Medulla oblongata (tissue), 1 donor: ENCODE results near the gene ADAM12.
A peak's percentile ranks its signal among the peaks of the same experiment; 100 is the strongest.

Experiments used
- DNase-seq: peaks from one replicate; pipeline ENCODE4 v3.0.0-alpha.2; 2015; ENCODE audit errors: extremely low spot score

The ADAM12 gene

DNA sequence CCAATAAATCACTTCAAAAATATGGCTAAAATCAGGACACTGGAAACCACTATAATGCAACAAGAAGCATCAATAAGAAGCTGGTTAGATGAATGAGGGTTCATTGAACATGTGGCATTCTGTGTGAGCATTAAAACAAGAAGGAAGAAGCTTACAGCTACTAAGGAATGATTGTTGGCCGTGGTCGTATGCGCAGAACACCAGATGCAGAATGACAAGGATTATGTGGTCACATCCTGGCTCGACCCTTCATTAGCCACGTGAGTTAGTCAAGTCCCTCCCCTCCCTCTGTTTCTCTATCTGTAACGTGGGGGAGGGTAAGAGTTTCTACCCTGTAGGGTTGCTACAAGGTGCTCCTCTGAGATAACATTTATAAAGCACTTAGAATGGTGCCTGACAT, 174.3 kb downstream of the ADAM12 start:
- no peak for DNase-seq

DNA sequence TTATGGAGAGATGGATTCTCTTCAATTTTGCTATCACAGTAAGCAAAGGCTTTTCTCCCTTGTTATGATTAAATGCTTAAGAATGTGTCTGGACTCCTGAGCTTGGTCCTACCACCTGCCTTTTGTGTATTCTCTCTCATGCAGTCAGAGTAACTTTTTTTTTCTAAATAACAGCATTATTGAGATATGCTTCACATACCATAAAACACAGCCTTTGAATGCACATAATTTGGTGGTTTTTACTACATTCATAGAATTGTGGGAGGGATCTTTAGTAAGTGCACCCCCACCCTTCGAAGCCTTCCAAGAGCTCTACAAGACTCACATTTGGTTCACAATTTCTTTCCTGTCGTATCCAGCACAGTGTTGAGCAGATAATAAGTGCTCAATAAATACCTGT, 175.5 kb downstream of the ADAM12 start:
- no peak for DNase-seq

DNA sequence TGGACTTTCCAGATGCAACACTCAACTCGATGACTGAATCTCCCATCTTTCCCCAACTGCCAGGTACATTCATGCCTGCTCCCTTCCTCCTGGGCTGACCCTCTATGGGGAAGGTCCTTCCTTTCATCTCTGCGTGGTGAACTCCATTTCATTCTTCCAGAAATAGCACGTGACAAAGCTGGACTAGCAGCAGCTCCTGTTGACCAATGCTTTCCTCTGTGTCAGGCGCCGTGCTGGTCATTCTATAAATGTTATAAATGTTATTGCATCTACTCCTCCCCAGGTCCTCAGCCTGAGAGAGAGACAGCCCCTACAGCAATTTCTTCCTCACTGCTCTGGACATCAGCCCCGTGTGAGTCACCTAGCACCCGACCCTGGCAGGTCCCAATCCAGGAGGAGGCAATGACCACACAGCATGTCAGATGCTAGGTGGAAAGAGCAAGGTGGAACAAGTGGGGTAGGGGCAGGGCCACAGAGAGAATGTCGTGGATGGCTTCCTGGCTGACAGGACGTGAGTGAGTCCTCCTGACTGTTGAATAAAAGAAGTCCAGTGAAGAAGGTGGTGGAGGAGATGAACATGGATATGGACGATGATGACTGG, 178.1 kb downstream of the ADAM12 start:
- DNase-seq, result no peak

DNA sequence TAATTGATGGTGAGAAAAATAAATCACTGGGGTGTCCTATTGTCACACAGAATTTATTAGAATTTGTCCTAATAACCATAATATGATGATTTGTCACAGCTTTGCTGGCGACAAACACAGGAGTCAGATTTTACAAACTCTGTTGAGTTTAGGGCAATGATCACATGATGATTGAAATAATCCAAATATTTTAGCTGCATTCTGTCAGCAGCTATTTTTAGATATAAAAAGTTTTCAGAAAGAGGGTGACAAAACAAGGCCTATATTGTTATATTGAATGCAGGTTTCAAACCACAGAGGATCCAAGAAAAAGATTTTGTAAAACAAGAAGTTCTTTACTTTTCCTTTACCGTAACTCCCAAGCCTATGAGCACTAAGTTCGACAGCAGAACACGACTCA, 178.8 kb downstream of the ADAM12 start:
- no peak for DNase-seq

DNA sequence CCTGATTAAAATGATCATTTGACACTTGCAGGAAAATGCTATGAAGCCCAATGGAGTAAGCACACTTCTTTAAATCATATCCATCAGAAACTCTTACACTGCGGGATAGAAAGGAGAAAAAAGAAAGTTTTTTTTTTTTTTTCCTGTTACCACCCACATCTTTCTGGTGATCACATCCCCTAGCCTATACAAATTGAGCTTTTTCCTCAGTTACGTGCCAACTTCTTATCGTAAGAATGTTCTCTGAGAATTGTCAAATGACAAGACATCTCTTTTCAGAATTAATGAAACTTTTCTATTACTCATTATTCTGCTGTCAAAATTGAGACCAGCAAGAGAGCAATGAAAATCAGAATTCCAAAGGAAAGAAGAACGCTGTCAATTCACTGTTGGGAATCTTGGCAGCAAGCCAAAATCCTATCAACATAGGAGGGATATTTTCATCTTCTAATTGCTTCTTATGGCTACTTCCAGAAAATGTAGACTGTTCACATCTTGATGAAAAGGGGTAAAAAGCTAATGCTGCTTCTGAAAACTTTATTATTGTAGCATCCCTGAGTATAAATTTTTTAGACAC, 179.5 kb downstream of the ADAM12 start:
- peak; percentile 20 for DNase-seq

DNA sequence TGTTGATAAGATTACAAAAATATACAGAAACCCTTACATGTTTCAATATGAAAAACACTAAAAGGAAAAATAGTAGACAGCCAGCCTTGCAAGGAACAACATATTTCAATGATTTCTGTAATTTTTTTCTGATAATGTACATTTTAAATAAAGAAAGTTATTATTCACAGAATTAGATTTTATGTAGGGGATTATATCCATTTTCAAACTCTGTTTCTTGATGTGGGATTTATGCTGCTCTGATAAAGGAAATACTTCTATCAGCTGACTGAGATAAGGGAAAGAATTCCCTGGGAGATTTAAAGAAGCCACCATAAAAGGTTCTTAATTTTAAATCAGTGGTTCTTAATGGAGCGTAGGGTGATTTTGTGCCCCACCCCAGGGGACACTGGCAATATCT, 180.4 kb downstream of the ADAM12 start:
- no peak for DNase-seq

DNA sequence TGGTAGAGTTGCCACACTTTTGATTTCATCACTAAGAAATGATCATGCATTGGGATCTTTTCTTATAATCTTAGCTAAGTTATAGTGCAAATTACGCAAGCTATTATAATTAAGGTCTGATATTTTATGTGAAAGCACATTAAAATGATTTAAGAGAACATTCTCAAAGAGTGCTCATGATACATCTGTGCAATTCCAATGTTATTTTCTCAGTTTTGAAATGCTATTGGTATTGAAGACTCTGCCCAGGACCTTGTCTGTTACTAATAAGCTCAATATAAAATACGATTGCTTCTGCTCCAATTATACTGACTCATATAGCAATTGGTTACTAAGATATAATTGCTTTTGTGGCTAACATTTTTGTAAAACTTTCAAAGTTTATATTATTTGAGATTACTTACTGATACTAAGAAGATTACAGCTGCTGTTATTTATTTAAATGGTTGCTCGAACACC, 180.9 kb downstream of the ADAM12 start:
- no peak for DNase-seq

DNA sequence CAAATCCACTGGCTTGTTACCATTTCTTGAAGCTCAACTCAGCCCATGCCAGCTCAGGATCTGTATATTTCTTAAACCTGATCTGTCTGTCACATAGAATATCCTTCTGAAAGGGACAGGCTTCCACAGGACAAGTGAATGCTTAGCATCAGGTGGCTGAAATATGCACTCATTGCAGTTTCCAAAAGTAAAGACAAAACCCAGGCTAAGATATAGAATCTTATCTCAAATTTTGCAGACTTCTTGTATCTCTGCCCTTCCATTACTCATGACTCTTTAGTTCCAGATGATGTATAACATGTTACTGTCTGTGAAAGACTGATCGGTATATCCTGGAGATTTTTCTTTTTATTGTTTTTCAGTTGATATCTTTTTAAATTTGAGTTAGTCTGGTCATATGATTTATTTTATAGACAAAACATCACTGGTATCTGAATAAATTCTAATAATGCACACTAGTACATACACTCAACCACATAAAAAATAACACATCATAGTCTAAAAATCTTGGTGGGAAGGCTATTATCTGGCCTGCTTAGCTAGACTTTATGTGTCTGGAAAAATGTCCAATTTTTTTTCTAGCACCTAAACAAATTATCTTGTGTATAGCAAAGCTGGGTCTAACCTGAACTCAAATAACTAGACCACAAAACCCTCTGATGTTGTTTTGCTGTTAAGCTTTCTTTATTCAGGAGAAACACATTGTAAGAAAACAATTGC, 182.6 kb downstream of the ADAM12 start:
- DNase-seq, result no peak

DNA sequence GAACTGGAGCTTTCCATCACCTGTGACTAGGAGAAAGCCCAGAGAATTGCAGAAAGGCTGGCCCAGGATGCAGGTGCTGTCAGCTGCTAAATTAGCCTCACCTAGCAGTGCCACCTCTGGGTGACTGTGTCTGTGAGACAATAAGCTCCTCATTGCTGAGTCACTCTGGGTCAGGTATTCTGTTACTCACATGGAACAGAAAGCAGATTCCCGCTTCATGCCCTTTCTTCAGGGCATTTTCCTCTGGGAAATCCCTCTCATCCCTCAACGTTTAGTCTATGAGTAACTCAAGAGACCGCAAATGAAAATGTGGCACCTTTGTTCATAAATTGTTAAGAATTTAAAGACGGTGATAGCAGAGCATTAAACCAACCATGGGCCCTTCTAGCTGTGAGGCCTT, 184.0 kb downstream of the ADAM12 start:
- DNase-seq, result no peak

DNA sequence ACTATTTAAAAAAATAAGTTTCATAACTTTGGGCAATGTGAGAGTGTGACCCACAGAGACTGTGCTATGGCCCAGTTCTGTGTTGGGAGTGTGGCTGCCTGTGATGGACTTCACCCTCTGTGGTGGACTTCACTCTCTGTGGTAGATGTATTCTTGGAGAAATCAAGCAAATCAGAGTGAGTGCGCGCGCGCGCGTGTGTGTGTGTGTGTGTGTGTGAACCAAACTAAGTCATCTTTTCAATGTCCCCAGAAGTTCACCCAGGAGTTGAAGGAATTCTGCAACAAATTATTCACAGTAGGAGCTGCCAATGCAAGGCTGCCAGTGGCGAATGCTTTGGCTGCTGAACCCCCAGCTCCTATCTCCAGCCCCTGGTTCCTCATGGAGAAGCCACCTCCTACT, 184.5 kb downstream of the ADAM12 start:
- no peak for DNase-seq

DNA sequence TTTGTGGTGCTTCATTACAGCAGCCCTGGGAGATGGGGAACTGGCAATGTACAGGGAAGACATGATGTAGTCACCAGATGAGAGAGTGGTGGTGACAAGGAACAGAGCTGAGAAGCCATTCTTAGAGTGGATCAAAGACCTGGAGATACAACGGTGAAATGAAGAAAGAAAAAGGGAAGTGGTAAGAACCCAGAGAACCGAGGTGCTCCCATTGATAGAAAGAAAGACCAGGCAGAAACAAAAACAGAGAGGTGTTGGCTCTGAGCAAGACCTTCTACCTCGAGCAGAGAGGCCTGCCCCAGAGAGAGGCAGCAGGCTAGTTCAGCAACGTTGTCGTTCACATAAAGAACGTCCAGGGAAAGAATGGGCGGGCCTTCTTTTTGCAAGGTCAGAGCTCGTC, 186.7 kb downstream of the ADAM12 start:
- no peak for DNase-seq

DNA sequence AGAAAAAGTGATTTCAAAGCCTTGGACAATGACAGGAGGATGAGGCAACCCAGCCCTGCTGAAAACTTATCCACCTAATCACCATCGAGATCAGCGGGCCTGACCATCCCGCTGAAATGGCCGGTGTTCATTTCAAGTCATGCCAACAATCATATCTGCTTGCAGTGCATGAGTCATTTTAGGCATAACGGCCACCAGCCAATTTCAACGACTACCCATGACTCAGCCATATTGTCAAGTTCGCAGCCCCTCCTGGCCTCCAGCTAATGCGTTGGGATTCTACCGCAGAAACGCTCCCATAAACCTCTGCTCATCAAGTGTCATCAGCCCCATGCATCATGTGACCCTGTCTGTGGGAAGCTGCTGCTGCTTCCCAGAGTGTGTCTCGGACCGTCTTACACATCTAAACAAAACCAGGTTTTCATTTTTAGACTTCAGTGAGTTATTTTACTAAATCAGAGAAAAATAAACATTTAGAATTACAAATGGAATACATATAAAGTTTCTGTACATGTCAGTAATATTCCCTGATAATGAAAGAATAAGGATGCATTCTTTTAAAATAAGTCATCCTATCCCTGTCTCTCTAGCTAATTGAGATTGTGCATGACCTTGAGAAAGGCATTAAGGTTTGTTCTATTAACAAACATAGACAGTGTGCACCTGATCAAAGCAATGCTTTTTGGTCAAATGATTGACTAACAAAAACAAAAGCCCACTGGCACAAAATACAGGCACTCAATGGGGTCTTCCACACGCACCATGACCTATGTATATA, 188.9 kb downstream of the ADAM12 start:
- no peak for DNase-seq

DNA sequence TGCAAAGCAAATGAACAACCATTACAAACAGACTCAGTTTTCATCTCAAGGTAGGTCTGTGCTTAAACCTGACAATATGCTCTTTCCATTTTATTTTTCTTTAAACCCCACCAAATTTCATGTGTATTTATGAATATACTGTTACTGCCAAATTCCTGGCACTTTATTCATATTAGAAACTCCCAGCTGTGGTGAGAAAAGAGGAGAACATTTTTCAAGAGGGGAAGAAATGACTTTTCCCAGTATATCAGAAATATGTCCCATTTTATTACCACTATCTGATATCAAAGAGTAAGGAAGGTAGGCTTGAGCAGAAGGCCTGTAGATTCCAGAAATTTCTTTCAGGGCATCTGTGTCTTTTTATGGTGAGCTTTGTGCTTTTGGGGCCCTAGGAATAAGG, 189.6 kb downstream of the ADAM12 start:
- DNase-seq, result no peak

DNA sequence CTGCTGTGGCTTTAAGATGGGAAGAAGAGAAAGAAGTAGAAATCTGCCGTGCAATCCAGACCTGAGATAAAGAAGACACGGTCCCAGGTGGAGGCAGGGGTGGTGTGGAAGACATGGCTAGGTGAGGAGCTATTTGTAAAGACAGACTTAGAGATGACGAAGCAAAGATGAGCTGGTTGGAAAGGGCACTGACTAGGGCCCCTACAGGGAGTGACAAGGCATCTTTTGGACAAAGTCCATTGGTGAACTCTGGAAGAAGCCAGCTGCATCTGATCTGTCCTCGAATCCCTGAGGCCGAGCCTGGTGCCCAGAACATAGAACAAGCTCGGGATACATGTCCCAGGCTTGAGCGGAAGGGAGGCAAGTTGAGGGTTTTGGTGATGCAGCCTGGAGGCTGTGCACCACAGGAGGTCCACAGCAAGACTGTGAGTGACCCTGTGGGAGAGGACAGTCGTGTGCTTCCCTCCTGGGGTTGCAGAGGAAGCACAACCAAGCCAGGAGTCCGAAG, 191.2 kb downstream of the ADAM12 start:
- no peak for DNase-seq

DNA sequence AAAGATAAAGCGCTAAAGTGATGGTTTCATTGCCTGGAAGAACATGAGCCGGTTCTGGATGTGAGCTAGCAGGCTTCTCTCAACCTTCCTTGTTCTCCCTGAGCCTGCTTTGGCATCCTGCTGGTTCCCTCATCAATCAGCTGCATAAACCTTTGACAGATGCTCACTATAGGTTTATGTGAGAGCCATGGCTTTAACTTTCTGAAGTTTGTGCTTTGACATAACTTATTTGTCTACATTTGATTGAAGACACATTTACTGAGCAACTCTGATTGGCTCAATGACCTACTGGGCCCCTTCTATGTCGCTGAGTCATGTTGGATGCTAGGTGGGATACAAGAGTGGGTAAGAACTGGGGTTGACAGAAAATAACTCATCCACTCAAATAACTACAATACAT, 192.0 kb downstream of the ADAM12 start:
- no peak for DNase-seq

DNA sequence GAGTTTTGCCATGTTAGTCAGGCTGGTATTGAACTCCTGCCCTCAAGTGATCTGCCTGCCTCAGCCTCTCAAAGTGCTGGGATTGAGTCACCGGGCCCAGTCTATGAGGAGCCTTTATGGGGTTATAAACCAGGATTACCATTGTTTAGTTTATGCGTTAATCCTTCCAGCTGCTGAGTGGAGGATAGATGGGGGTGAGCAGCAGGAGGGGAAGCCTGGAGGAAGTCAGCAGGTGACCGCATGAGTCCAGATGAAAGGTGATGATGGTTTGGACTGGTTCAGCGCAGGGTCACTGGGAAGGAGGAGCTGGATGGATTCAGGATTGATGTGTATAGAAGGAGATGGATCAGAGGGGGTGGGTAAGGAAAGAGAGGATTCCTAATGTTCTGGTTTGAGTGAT, 197.1 kb downstream of the ADAM12 start:
- DNase-seq, result no peak

DNA sequence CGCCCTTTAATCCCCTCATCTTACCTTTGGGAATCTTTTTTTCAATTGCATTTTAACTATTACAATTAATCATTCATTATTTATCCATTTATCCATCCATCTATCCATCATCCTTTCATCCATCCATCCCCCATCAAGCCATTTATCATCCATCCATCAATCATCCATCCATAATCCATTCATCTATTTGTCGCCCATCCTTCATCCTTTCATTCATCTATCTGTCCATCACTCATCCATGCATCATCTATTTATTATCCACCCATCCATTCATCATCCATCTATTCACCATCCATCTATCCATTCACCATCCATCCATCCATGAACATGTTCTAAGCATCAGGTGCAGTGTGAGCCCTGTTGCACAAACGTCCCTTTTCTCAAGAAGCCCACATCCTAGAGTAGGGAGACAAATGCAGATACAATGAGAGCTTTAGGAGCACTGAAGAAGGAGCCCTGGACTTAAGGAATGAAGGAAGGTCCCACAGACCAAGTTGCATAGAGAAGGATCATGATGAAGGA, 199.5 kb downstream of the ADAM12 start:
- DNase-seq, result no peak

DNA sequence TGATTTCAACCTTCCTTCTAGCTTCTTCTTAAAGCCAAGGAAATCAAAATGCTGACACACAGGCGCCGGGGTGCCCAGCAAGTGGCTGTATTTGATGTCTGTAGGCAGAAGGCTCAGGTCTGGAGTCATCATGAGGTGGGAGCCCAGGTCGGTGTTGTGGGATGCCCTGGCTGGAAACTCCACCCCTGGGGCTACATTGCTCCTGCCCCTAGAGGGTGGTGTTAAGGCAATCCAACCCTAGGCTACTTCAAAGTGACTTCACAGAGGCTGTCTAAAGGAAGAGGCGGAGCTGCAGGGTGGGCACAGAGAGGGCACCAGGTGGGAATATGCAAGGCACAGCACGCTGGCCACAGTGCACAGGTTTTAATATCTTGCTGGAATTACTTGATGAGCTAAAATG, 200.9 kb downstream of the ADAM12 start:
- no peak for DNase-seq

DNA sequence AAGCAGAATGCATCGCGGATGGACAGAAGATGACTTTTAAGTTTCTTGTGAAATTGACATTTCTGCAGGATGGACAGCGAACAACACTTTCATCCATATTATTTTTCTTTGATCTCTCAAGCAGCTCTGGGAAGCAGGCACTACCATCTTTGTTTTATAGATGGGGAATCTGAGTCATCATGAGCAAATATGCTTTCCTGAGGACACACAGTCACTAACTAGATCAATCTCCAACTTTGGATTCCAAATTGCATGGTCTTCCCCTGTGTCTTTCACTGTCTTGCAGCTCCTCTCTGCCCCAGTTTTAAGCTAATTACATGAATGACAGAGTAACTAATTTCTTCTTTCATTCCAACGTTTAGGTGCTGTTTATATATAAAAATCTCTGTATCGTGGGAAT, 201.5 kb downstream of the ADAM12 start:
- no peak for DNase-seq

DNA sequence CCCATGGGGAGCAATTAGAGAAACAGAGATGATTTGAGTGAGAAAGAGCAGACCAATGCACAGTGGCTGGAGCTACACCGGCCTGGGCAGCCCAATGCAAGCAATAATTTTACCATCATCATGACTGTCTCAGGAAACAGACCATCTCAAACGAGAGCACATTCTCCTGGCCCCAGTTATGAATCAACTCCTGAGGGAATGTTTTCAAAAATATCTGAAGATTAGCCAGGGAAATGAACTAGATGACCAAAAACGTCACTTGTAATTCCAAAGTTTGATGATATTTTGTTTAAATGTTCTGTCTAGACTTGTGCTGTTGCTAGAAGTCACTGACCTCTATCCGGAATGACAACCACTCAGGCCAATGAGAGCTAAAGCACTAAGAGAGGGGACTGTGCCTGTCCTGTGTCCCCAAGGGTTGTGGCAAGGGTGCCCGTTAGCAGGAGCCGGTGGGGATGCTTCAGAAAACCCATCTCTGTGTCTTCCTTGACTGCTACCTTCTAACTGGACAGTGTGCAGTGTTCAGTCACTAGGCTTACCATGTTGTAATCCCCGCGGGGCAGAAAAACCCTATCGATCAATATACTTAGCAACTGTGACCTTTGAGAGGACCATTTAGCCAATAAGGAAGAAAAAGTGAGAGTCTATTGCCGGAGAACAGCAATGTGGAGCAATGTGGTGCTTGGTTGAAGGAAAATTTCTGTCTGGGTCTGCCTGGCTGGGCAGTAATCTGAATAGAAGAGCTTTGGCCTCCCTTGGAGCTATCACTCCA, 202.4 kb downstream of the ADAM12 start:
- DNase-seq, result no peak

DNA sequence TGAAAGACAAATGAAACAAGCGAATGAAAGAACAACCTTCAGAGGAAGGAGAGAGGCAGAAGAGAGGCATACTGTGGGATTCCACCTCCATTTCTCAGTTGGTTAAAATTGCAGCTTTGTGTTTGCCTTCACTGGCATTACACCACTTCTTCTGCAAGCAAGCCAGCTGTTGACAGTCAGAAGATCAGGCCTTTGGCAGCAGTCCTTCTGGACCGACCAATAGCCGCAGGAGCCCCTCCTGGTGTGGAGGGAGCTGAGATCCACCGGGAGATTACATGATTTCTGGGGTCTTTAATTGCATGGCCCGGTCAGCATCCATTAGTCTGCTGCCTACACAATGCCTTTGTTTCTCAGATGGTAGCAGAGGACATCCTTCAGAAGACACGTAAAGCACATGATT, 206.7 kb downstream of the ADAM12 start:
- DNase-seq, result no peak
